Nucleus accumbens (tissue), 56 donors: ENCODE results near the gene ZNF391.
"Not testable (repeated sequence)": the region's sequence is repeated elsewhere in the genome, so short reads cannot be mapped to it uniquely, and the experiment has no call there.

Experiments used
- DNase-seq, 56 donors: peaks; one replicate each; lab custom pipeline; 2025; lab: John Stamatoyannopoulos, UW

The ZNF391 gene

DNA sequence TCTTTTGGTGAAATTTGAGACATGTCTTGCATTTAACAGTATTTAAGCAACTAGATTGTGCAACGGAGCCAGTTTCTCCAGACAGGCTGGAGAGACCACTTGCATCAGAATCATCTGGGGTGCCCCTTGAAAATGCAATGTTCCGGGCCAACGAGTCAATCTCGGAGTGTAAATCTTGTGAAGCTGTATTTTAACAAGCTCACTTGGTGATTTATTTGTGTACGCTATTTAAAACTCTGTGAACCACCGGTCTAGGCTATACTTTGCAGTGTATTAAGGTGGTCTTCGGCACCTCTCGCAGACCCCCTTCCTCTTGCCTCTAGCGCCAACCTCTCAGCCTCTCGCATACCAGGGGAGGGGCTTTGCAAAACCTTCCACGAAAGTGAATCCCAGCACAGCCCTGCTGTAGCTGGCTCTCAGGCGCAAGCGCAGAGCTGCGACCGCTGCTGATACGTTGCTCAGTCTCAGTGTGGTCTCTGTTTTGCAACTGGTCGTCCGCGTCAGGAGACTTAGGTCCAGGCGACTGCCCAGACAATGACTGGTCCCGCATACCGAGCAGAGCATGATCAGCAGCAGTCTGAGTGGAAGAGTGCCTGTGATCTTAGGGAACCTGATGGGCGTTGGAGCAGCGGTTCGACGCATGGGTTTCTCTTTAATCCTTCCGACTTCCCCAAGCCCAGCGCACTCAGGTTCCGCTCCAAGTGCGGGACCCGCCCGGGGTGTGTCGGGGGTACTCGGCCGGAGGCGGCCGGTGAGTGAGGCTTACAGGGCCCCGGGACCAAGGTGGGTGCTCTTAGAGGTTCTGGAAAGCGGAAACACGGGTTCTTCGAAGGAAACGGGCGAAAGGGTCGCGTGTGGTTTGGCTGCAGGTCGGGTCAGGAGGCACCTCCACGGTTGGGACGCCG lies at the start of gene ZNF391:
ZNF391 (plus strand) TSS at position 467 of the 905 bp plus-strand sequence. CDS start 11,612 bp downstream, outside the sequence.
- DNase-seq: peak in 55 of 56 donors; percentile 35 to 89 (median 72)

DNA sequence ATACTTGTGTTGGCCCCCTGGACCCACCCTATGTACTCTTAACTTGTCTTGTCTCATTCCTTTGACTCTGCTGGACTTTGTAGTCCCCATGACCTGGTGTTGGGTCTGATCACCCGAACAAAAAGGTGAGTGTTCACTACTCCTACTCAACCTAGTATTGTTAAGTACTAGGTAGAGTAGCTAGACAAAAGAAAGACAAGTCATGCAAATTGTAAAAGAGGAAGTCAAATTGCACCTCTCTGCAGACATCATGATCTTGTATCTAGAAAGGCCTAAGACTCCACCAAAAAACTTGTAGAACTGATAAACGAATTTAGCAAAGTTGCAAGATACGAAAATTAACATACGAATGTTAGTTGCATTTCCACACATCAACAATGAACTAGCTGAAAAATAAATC lies 35.7 kb upstream of the ZNF391 start:
- no peak for DNase-seq

DNA sequence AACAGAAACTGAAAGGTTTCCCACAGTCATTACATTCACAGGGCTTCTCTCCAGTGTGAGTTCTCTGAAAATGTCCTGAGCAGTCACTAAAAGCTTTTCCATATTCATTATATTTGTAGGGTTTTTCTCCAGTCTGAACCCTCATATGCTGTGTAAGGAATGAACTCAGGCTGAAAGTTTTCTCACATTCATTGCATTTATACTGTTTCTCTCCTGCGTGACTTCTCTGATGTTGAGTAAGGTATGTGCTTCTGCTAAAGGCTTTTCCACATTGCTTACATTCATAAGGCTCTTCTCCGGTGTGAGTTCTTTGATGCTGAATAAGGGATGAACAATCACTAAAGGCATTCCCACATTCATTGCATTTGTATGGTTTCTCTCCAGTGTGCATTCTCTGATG lies 29.8 kb upstream of the ZNF391 start:
- DNase-seq: no peak

DNA sequence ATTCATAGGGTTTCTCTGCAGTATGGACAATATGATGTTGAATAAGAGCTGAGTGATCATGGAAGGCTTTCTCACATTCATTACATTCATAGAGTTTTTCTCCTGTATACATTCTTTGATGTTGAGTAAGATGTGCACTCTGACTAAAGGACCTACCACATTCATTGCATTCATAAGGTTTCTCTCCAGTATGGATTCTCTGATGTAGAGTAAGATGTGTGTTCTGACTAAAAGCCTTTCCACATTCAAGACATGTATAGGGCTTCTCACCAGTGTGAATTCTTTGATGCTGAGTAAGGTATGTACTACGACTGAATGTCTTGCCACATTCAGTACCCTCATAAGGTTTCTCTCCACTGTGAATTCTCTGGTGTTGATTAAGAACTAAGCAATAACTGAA lies 29.3 kb upstream of the ZNF391 start:
- DNase-seq: no peak

DNA sequence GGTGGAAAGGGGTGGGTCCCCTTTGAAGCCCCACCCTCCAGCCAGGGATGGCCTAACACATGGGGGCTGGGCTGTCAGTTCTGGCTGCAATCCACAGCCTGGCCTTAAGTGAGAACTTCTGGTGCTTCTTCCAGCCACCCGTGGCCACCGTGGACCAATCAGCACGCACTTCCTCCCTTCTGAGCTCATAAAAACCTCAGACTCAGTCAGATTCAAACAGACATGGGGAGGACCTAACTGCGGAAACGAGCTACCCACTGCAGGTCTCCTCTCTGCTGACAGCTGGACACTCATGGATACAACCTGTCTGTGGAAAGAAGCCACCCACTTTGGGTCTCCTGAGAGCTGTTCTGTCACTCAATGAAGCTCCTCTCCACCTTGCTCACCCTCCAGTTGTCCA lies 20.4 kb upstream of the ZNF391 start:
- no peak for DNase-seq

DNA sequence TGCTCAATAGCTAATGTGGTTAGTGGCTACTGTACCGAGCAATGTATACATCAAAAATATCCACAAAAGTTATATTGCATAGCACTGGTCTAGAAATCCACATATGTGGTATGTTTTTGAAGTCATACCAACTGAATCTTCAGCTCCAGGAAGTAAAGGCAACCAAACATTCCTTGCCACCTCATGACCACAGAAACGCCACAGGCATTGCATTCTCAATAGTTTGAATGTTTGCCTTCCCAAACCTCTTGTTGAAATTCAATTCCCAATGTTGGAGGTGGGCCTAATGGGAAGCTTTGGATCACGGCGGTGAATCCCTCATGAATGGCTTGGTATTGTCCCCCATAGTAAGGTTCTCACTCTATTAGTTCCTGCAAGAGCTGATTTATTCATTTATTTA lies 18.2 kb upstream of the ZNF391 start:
- no peak for DNase-seq

DNA sequence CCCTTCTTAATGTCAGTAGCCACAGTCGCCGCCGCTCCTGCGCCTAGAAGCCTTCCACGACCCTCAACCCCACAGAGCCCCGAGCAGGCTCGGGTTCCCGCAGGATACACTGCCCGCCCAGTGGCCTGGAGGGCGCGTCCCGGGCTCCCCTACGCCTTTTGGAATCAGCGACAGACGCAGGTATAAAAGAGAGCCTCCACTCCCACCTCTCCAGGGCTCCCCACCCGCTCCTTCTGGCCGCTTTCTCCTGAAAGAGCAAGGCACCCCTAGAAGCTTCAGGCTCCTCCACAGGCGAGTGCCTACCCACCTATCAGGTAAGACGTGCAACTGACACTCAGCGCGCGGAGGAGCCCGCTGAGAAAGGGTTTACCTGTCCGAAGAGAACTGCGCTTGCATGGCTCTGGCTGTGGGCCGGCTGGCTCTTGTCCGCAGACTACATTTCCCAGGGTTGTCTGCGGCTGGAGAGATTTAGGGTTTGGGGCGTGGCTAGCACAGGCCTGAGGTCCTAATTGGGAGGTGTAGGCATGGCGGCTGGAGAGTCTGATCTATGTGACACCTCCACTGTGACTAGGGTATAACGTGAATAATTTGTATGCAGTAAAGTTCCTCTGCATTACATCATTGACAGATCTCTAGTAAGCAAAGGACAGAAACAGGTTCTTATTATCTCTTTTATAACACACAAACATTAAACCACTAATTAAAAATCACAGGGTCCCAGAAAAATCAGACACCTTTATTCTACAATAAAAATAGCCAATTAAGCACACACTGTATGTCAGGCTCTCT lies 13.5 kb upstream of the ZNF391 start:
- DNase-seq: peak in 54 of 56 donors; percentile 1 to 81 (median 48)

DNA sequence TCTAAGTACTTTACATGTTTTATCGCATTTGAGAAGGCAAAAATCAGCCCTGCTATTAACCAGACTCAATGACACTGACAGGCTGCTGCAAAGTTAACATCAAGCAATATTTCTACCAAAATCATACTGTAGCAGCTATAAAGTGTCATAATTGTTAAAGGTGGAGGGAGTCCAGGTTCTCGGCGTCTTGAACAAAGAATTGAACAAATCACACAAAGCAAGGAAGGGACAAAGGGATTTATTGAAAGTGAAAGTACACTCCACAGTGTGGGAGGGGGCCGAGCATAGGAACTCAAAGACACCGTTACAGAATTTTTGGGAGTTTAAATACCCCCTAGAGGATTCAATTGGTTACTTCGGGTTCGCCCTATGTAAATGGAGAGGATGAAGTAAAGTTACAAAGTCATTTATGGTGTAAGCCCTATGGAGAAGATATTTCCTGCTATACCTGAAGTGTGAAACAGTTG lies 12.9 kb upstream of the ZNF391 start:
- peak in 3 of 56 donors; percentile 0 to 15 (median 3) for DNase-seq

DNA sequence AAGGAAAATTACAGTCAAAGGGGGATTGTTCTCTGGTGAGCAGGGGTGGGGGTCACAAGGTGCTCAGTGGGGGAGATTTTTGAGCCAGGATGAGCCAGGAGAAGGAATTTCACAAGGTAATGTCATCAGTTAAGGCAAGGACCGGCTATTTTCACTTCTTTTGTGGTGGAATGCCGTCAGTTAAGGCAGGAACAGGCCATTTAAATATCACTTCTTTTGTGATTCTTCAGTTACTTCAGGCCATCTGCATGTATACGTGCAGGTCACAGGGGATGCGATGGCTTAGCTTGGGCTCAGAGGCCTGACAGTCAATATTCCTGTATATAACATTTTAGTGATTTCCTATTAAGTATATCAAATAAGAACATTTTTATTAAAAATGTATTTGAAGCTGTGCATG lies 10.2 kb upstream of the ZNF391 start:
- not testable (repeated sequence) for DNase-seq

DNA sequence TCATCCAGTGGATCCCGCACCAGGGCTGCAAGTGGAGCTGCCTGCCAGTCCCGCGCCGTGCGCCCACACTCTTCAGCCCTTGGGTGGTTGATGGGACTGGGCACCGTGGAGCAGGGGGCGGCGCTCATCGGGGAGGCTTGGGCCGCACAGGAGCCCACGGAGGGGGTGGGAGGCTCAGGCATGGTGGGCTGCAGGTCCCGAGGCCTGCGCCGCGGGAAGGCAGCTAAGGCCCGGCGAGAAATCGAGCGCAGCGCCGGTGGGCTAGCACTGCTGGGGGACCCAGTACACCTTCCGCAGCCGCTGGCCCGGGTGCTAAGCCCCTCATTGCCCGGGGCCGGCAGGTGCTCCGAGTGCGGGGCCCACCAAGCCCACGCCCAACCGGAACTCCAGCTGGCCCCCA lies 7.6 kb upstream of the ZNF391 start:
- DNase-seq: not testable (repeated sequence)

DNA sequence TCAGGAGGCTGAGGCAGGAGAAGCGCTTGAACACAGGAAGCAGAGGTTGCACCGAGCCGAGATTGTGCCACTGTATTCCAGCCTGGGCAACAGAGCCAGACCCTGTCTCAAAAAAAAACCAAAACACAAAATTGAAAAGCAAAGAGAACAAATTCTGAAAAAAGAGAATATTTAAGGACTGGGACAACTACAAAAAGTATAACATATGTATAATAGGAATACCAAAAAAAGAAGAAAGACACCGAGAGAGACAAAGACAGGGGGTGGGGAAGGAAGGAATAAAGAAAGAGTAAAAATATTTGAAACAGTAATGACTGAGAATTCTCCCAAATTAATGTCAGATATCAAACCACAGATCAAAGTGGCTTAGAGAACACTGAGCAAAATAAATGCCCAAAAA lies 5.5 kb upstream of the ZNF391 start:
- DNase-seq: no peak

DNA sequence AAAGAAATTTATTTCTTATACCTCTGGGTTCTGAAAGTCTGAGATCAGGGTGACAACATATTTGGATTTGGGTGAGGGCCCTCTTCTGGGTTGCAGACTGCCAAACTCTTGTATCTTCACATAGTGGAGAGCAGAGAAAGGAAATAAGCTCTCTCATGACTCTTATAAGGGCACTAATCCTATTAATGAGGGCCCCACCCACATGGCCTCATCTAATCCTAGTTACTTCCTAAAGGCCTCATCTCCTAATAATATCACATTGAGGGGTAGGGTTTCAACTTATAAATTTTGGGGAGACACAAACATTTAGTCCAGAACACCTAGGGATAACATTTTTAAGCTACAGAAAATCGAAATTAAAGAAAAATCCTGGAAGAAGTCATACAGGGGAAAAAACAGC lies 5.1 kb upstream of the ZNF391 start:
- no peak for DNase-seq

DNA sequence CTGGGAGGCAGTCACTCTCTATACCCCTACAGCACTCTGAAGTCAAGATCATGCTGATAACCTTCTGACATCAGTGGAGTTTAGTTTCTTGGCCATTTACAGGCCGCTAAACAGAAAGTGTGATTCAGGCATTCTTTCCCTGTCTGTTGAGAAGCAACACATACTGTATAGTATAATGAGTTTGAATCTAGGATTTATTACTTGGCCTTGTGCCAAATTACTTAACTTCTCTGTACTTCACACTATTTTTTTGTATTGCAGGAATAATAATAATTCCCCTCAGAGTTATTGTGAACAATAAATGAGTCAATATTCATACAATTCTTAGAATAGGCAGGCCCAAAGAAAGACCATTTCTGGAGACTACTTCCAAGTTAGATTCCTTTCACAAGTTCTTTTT lies 4.1 kb downstream of the ZNF391 start:
- DNase-seq: no peak

DNA sequence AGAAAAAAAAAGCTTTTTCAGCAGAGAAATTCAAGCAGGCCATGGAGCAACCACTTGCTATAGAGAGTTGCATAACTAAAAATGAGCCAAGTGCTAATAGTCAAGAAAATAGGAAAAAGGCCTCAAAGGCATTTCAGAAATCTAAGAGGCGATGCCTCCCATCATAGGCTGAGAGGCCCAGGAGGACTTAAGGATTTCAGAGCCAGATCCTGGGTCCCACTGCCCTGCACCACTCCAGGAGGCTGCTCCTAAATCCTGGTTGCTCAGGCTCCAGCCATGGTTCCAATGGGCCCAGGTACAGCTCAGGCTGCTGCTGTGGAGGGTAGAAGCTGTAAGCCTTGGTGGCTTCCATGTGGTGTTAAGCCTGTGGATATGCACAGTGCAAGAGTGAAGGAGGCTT lies 5.5 kb downstream of the ZNF391 start:
- no peak for DNase-seq

DNA sequence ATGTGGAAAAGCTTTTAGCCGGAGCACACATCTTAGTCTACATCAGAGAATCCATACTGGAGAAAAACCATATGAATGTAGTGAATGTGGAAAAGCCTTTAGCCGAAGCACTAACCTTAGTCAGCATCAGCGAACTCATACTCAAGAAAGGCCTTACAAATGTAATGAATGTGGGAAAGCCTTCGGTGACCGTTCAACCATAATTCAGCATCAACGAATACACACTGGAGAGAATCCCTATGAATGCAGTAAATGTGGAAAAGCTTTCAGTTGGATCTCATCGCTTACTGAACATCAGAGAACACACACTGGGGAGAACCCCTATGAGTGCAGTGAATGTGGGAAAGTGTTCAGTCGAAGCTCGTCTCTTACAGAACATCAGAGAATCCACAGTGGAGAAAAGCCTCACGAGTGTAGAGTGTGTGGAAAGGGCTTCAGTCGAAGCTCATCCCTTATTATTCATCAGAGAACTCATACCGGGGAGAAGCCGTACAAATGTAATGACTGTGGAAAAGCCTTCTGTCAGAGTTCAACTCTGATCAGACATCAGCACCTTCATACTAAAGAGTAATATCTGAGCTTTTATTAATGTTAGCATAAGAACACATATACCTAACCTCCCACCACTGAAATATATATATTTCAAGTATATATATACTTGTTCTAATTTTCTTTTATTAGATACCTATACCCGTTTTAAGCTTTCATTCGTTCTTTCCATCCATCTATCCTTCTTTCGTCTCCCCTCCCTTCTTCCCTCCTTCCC lies 12.5 kb downstream of the ZNF391 start:
- no peak for DNase-seq

DNA sequence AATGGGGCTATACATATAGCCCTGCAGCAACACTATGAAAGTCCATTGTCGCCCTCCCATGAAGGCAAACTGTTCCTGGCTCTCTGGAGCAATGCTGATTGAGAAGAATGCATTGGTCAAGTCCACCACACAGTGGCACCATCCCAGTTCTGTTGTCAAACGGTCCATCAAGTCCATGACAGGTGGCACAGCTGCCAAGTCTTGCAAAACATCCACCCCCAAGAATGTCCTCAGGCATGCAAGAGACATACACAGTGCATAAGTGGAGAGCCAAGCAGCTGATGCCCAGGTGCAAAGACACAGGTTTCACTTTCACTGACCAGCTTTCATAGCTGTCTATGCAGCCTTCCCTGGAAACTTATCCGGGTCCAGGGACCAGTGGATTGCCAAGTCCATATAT lies 17.5 kb downstream of the ZNF391 start:
- no peak for DNase-seq

DNA sequence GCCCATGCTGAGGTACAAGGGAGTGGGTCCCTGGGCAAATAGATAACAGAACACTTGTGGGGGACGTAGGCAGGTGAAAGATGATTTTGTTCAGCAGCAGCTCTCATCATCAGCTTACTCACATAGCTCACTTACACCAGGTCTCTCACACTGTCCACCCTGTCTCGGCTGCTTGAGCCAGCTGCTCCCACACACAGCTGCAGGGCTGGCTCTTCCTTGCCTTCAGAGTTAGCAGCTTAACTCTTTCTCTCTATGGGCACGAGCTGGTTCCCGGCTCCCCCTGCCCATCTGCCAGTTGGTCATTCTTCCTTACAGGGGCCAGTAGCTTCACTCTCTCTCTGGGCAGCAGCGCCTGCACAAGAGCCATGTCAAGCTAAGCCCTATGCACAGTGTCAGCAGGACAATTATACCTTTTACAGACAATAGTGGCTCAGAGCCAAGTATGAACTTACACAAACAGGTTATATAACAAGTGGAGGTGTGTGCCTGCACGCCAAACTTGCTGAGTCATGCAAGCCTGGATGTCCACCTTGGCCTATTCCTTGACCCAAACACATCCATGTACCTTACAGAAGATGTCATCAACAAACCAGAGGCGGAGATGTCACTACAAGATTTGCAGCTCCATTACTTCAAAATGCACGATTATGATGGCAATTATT lies 18.7 kb downstream of the ZNF391 start:
- peak in 1 of 56 donors; percentile 3 for DNase-seq

DNA sequence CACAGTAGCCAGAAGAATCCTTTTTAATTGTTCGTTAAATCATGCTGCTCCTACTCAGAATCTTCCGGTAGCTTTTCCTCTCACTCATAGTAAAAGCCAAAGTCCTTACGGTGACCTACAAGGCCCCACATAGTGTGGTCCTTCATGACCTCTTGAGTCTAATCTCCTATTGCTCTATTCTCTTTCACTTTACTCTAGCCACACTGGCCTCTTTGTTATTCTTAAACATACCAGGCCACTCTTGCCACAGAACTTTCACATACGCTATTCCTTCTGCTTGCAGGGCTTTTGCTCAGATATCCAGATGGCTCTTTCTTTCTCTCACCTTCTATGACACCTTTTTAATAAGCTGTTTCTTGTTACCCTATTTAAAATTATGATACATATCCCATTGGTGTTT lies 25.7 kb downstream of the ZNF391 start:
- DNase-seq: no peak

DNA sequence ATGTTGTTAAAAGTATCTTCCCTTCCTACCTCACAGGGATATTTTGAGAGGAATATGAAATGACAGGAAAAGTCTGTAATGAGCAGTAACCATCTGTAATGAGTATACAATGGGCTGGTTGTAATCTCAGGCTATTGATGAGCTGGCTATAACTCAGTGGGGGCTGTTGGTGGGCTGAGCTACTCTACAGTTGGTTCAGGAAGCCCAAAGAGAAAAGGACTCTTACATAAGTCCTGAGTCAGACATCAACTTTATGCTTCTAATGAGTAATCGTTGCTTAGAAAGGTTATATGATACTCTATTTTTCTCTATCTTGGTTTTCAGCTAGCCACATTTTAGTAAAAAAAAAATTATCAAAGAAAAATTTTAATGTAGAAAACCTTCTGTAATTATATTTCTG lies 26.4 kb downstream of the ZNF391 start:
- DNase-seq: no peak

DNA sequence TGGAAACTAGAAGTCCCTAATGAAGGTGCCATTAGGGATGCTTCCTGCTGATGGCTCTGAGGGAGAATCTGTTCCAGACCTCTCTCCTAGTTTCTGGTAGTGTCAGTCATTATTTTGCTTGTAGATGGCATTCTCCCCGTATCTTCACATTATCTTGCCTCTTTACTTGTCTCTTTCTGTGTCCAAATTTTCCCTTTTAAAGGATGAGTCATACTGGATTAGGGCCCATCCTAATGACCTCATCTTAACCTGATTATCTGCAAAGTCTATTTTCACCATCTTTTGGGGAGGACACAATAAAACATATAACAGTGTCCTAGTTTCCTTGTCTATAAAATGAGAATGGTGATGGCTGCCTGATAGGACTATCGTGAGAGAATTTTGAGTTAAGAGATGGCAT lies 27.3 kb downstream of the ZNF391 start:
- DNase-seq: no peak
